GM12878 (cell line): ENCODE results near the gene FYTTD1. TPM values are rescaled to one million over a fixed set of nuclear protein-coding genes. Genes with fewer than 3 reads are reported as not detected.
A peak's percentile ranks its signal among the peaks of the same experiment; 100 is the strongest.

Experiments used
- CBX5 ChIP-seq: sonication (generic); IDR thresholded peaks from 2 replicates; pipeline ENCODE4 v1.6.1; 2016; ENCODE audit warnings: low read depth, moderate library complexity, mild to moderate bottlenecking, inconsistent platforms
- CHD1 ChIP-seq: IDR thresholded peaks from 2 replicates; pipeline ENCODE4 v1.6.1; 2012; ENCODE audit warnings: low read depth, low read length, improper control_type of control experiment
- CHD2 ChIP-seq: IDR thresholded peaks from 2 replicates; pipeline ENCODE4 v1.6.1; 2011; ENCODE audit warnings: low read depth, low read length, improper control_type of control experiment, borderline replicate concordance
- EED ChIP-seq: sonication (generic); IDR thresholded peaks from 2 replicates; pipeline ENCODE4 v1.6.1; 2016; ENCODE audit warnings: antibody characterized with exemption, low read depth
- NRF1 ChIP-seq: conservative IDR thresholded peaks from 2 replicates; pipeline ENCODE4 v1.6.1; 2011; ENCODE audit warnings: mild to moderate bottlenecking, low read depth, low read length, improper control_type of control experiment
- PAX8 ChIP-seq: fragments of 450-650 bp; IDR thresholded peaks from 2 replicates; pipeline ENCODE4 v1.6.1; 2017; ENCODE audit warnings: mild to moderate bottlenecking, moderate library complexity
- POLR2AphosphoS2 ChIP-seq: IDR thresholded peaks from 2 replicates; pipeline ENCODE4 v1.6.1; 2011; ENCODE audit warnings: low read depth, mild to moderate bottlenecking, low read length, improper control_type of control experiment, moderate library complexity
- POLR2AphosphoS5 ChIP-seq: IDR thresholded peaks from 2 replicates; pipeline ENCODE4 v1.6.1; 2011; ENCODE audit warnings: mild to moderate bottlenecking, low read length, inconsistent platforms
- RAD21 ChIP-seq: IDR thresholded peaks from 2 replicates; pipeline ENCODE4 v1.6.1; 2011; ENCODE audit warnings: mild to moderate bottlenecking, low read depth, low read length, moderate library complexity; ENCODE audit not compliant: insufficient read depth
- SMAD5 ChIP-seq: IDR thresholded peaks from 2 replicates; pipeline ENCODE4 v1.6.1; 2016; ENCODE audit warnings: antibody characterized with exemption, low read depth
- SRF ChIP-seq, 2 experiments: IDR thresholded peaks; 2 replicates each; pipeline ENCODE4 v1.6.1; 2011; ENCODE audit warnings: low read depth in 2 of 2, low read length in 2 of 2, mild to moderate bottlenecking in 1 of 2, moderate library complexity in 1 of 2
- STAT3 ChIP-seq: IDR thresholded peaks from 2 replicates; pipeline ENCODE4 v1.6.1; 2011; ENCODE audit warnings: low read depth, low read length, improper control_type of control experiment
- TCF12 ChIP-seq: IDR thresholded peaks from 2 replicates; pipeline ENCODE4 v1.6.1; 2011; ENCODE audit warnings: low read depth, mild to moderate bottlenecking, low read length
- WRNIP1 ChIP-seq: IDR thresholded peaks from 2 replicates; pipeline ENCODE4 v1.6.1; 2011; ENCODE audit warnings: low read depth, low read length, improper control_type of control experiment, borderline replicate concordance
- YY1 ChIP-seq: IDR thresholded peaks from 2 replicates; pipeline ENCODE4 v1.6.1; 2011; ENCODE audit warnings: low read depth, mild to moderate bottlenecking, low read length
- ZNF24 ChIP-seq: fragments of 450-650 bp; IDR thresholded peaks from 2 replicates; pipeline ENCODE4 v1.6.1; 2017; ENCODE audit warnings: antibody characterized with exemption, mild to moderate bottlenecking
- ZNF622 ChIP-seq: fragments of 450-650 bp; IDR thresholded peaks from 2 replicates; pipeline ENCODE4 v1.6.1; 2017; ENCODE audit warnings: mild to moderate bottlenecking, inconsistent platforms
- polyA plus RNA-seq, 11 experiments: library from polyadenylated mRNA; depleted of rRNA in 4 of 11; unstranded in 6 of 11; stranded (reverse) in 5 of 11; fragments of >200 nt; fragmentation: Nextera tagmentation in 4 of 11; fragmentation: Illumina TruSeq in 1 of 11; extraction: Ambion mirVana in 4 of 11; extraction: Trizol in 1 of 11; gene quantifications; 1 replicate in 1 of 11; 2 replicates in 10 of 11; pipeline versions ENCODE4 v1.2.1 to v1.2.3, GENCODE V29; 2011 to 2016; ENCODE audit warnings: inconsistent platforms in 2 of 11, missing spikeins in 2 of 11, low read depth in 1 of 11
- total RNA-seq, 4 experiments: library from RNA; depleted of rRNA in 3 of 4; stranded (reverse); fragments of >200 nt in 3 of 4; fragmentation: Illumina TruSeq in 1 of 4; extraction: Trizol in 1 of 4; gene quantifications; 2 replicates each; pipeline versions ENCODE4 v1.2.1 to v1.2.3, GENCODE V29; 2013 to 2021
- TF ChIP-seq, protein P1 (sequence below): IDR thresholded peaks from 2 replicates; pipeline ENCODE4 v1.6.1; 2011; ENCODE audit warnings: borderline replicate concordance, low read depth, mild to moderate bottlenecking, moderate library complexity, mixed read lengths, low read length; ENCODE audit not compliant: insufficient read depth; ENCODE audit errors: extremely low read length
- TF ChIP-seq, protein P2 (sequence below): IDR thresholded peaks from 2 replicates; pipeline ENCODE4 v1.6.1; 2011; ENCODE audit warnings: low read depth, low read length, improper control_type of control experiment, borderline replicate concordance
- TF ChIP-seq, protein P3 (sequence below): fragments of 450-650 bp; IDR thresholded peaks from 2 replicates; pipeline ENCODE4 v1.6.1; 2017; ENCODE audit warnings: low read depth, mild to moderate bottlenecking, moderate library complexity
- TF ChIP-seq, protein P4 (sequence below): fragments of 450-650 bp; IDR thresholded peaks from 2 replicates; pipeline ENCODE4 v1.6.1; 2018; ENCODE audit warnings: mild to moderate bottlenecking, low read depth, moderate library complexity; ENCODE audit not compliant: partially characterized antibody
- TF ChIP-seq, protein P5 (sequence below): fragments of 450-650 bp; IDR thresholded peaks from 2 replicates; pipeline ENCODE4 v1.6.1; 2017; ENCODE audit warnings: mild to moderate bottlenecking

The FYTTD1 gene
- total and polyA plus RNA-seq, 10 of the 15 experiments (the other 5 are each of a cell fraction or from before 2014, with no cell fraction given) = 25.5 to 101 (median 59.4) TPM

DNA sequence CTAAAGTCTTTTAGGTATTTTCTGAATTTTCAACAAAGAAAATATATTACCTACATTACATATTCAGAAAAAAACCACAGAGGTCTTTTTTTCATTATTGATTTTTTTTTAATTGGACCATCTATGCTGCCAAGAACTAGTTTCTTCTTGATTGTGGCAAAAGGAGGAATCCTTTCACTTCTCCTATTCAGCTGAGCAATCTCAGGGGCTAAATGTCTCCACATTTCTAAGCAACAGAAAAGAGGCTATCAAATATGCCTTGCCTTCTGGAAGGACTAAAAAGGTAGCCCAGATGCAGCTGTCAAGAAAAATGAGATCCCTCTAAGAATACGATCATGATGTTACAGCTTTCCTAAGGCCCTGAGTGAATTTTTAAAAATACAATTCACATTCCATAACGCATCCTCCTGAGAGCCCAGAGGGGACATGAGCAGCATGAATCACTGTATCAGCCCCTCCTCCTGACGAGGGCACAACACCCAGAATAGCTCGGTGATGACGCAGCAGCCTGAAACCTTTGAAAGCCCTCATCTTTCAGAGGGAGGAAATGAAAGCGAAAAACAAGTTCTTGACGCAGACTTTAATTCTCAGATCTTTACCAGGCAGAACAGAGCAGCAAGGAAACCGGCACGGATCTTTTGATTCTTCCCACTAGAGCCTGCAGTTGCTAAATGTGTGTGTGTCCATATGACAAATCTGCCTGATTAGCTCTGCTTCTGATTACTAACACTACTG is 37.5 kb upstream of the FYTTD1 start (continued):
- TF ChIP-seq ZNF622 = no peak
- peak; percentile 80; the same call in 1 of the 2 replicates for TF ChIP-seq ZNF24
- TF ChIP-seq, protein P1, sequence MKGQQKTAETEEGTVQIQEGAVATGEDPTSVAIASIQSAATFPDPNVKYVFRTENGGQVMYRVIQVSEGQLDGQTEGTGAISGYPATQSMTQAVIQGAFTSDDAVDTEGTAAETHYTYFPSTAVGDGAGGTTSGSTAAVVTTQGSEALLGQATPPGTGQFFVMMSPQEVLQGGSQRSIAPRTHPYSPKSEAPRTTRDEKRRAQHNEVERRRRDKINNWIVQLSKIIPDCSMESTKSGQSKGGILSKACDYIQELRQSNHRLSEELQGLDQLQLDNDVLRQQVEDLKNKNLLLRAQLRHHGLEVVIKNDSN = no peak
- TF ChIP-seq RAD21 = no peak
- peak; percentile 93 for TF ChIP-seq CHD2
- TF ChIP-seq, protein P2, sequence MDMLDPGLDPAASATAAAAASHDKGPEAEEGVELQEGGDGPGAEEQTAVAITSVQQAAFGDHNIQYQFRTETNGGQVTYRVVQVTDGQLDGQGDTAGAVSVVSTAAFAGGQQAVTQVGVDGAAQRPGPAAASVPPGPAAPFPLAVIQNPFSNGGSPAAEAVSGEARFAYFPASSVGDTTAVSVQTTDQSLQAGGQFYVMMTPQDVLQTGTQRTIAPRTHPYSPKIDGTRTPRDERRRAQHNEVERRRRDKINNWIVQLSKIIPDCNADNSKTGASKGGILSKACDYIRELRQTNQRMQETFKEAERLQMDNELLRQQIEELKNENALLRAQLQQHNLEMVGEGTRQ = no peak
- TF ChIP-seq, protein P3, sequence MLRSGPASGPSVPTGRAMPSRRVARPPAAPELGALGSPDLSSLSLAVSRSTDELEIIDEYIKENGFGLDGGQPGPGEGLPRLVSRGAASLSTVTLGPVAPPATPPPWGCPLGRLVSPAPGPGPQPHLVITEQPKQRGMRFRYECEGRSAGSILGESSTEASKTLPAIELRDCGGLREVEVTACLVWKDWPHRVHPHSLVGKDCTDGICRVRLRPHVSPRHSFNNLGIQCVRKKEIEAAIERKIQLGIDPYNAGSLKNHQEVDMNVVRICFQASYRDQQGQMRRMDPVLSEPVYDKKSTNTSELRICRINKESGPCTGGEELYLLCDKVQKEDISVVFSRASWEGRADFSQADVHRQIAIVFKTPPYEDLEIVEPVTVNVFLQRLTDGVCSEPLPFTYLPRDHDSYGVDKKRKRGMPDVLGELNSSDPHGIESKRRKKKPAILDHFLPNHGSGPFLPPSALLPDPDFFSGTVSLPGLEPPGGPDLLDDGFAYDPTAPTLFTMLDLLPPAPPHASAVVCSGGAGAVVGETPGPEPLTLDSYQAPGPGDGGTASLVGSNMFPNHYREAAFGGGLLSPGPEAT = peak; percentile 92
- TF ChIP-seq CHD1 = no peak
- TF ChIP-seq CBX5 = 0 out of 2 replicates have a peak, but pooled peaks have one; percentile 58
- no peak for TF ChIP-seq STAT3
- TF ChIP-seq, protein P4, sequence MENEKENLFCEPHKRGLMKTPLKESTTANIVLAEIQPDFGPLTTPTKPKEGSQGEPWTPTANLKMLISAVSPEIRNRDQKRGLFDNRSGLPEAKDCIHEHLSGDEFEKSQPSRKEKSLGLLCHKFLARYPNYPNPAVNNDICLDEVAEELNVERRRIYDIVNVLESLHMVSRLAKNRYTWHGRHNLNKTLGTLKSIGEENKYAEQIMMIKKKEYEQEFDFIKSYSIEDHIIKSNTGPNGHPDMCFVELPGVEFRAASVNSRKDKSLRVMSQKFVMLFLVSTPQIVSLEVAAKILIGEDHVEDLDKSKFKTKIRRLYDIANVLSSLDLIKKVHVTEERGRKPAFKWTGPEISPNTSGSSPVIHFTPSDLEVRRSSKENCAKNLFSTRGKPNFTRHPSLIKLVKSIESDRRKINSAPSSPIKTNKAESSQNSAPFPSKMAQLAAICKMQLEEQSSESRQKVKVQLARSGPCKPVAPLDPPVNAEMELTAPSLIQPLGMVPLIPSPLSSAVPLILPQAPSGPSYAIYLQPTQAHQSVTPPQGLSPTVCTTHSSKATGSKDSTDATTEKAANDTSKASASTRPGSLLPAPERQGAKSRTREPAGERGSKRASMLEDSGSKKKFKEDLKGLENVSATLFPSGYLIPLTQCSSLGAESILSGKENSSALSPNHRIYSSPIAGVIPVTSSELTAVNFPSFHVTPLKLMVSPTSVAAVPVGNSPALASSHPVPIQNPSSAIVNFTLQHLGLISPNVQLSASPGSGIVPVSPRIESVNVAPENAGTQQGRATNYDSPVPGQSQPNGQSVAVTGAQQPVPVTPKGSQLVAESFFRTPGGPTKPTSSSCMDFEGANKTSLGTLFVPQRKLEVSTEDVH = no peak
- TF ChIP-seq PAX8 = no peak
- TF ChIP-seq SRF (IDR thresholded peaks at IDR 0.05; ENCODE audit: low read depth in 2 of 2, low read length in 2 of 2) = no peak
- no peak for TF ChIP-seq SMAD5
- no peak for TF ChIP-seq NRF1
- TF ChIP-seq YY1 = peak; percentile 55; the same call in 1 of the 2 replicates
- peak; percentile 69; the same call in 1 of the 2 replicates for TF ChIP-seq TCF12
- peak; percentile 98 for TF ChIP-seq EED
- TF ChIP-seq POLR2AphosphoS2 = 0 out of 2 replicates have a peak, but pooled peaks have one; percentile 39
- no peak for TF ChIP-seq WRNIP1
- TF ChIP-seq, protein P5, sequence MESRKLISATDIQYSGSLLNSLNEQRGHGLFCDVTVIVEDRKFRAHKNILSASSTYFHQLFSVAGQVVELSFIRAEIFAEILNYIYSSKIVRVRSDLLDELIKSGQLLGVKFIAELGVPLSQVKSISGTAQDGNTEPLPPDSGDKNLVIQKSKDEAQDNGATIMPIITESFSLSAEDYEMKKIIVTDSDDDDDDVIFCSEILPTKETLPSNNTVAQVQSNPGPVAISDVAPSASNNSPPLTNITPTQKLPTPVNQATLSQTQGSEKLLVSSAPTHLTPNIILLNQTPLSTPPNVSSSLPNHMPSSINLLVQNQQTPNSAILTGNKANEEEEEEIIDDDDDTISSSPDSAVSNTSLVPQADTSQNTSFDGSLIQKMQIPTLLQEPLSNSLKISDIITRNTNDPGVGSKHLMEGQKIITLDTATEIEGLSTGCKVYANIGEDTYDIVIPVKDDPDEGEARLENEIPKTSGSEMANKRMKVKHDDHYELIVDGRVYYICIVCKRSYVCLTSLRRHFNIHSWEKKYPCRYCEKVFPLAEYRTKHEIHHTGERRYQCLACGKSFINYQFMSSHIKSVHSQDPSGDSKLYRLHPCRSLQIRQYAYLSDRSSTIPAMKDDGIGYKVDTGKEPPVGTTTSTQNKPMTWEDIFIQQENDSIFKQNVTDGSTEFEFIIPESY = no peak
- TF ChIP-seq POLR2AphosphoS5 = peak; percentile 92
